IPS-20b (cell line): Measurements from ENCODE around the gene C1R.
"Not testable (repeated sequence)": the region's sequence is repeated elsewhere in the genome, so short reads cannot be mapped to it uniquely, and the experiment has no call there.

Source experiments
- H3K27ac ChIP-seq: one replicate; pipeline ENCODE4 v1.5.1; 2013; ENCODE audit warnings: low read length
- H3K27me3 ChIP-seq: 2 replicates; pipeline ENCODE4 v1.6.1; 2013; ENCODE audit warnings: mild to moderate bottlenecking, low read length, inconsistent platforms; ENCODE audit not compliant: insufficient read depth
- H3K36me3 ChIP-seq: 2 replicates; pipeline ENCODE4 v1.6.1; 2013; ENCODE audit warnings: low read depth, mild to moderate bottlenecking, inconsistent platforms, low read length, moderate library complexity; ENCODE audit not compliant: insufficient read depth
- H3K4me1 ChIP-seq: 2 replicates; pipeline ENCODE4 v1.6.1; 2013; ENCODE audit warnings: mild to moderate bottlenecking, control low read depth, inconsistent platforms, low read length, moderate library complexity; ENCODE audit not compliant: insufficient read depth
- H3K4me3 ChIP-seq: 2 replicates; pipeline ENCODE4 v1.5.1; 2013; ENCODE audit warnings: mild to moderate bottlenecking, low read length, inconsistent platforms
- H3K9ac ChIP-seq: 2 replicates; pipeline ENCODE4 v1.6.1; 2013; ENCODE audit warnings: low read depth, mild to moderate bottlenecking, inconsistent platforms, low read length, moderate library complexity
- H3K9me3 ChIP-seq: 2 replicates; pipeline ENCODE4 v1.6.1; 2013; ENCODE audit warnings: mild to moderate bottlenecking, low read depth, low read length, inconsistent platforms; ENCODE audit not compliant: insufficient read depth

Gene C1R

DNA sequence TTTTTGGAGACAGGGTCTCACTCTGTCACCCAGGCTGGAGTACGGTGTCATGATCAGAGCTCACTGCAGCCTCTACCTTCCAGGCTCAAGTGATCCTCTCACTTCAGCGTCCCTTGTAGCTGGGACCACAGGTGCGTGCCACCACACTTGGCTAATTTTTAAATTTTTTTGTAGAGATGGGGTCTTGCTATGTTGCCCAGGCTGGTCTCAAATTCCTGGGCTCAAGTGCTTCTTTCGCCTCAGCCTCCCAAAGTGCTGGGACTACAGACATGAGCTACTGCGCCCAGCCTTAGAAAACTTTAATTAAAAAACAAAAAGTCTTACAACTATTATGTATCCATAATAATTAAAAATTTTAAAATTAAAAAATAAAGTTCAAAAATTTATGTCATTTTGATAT, 14.9 kb upstream of the C1R start:
- H3K4me1 ChIP-seq, H3K27me3 ChIP-seq, H3K4me3 ChIP-seq, H3K36me3 ChIP-seq, H3K9ac ChIP-seq, H3K27ac ChIP-seq, H3K9me3 ChIP-seq: not testable (repeated sequence)

DNA sequence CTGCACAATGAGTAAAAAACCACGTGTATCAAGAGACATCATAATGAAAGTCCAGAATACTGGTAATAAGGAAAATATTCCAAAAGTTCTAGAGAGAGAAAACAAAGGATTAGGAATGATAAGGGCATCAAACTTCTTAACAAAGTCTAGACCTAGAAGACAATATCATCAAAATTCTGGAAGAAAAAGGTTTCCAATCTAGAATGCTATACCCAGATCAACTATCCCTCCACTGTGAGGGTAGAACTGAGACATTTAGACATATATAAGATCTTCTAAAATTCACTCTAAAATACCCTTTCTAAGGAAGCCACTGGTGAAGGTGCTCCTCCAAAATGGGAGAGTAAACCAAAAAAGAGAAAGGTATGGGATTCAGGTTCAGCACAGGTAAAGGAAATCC, 13.8 kb upstream of the C1R start:
- Histone ChIP-seq H3K36me3 (no peaks in the 10 kb centered on the region; the same call in 1 of the 2 replicates), H3K9me3 (peaks cover 6% of the 10 kb centered on the region; the same call in 1 of the 2 replicates), H3K4me3 (no peak overlapping the region), H3K9ac (no peak overlapping the region), H3K27ac (no peak overlapping the region), H3K4me1 (0 out of 2 replicates have a peak, but pooled peaks cover 4% of the 10 kb centered on the region), H3K27me3 (no peaks in the 10 kb centered on the region; the same call in 1 of the 2 replicates)

DNA sequence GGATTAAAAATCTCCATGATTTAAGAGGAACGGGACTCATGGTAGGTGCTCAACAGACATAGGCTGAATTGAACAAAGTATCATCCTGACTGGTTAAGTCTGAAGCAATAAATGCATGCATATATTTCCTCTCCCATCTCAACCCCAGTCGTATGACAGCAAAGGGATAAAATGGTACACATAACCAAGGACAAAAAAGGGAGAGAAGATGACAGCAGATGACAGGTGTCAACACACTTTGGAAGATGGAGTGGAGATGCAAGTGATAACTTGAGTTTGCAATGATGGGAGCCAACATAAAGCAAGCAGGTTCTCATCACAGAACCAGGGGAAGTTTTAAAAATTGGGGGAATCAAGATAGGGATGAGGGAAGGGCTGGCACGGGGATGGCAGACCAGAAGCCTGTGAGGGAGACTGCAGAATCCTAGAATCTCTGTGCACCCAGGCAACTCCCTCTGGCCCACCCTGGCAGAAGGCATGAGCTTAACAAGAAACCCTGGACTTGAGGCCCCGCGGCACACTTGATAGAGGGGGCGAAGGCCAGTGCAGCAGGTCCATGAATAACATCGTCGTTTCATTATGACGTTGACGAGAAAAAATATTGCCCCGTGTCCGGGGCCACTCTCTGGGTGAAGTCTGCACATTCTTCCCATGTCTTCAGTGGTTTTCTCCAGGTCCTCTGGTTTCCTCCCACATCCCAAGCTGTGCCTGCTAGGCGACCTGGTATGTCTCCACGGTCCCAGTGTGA, 11.8 kb upstream of the C1R start:
- no peak overlapping the region for H3K27ac ChIP-seq
- H3K9me3 ChIP-seq, result peaks cover 6% of the 10 kb centered on the region; the same call in 1 of the 2 replicates
- H3K36me3 ChIP-seq, result peaks cover 7% of the 10 kb centered on the region; the same call in 1 of the 2 replicates

DNA sequence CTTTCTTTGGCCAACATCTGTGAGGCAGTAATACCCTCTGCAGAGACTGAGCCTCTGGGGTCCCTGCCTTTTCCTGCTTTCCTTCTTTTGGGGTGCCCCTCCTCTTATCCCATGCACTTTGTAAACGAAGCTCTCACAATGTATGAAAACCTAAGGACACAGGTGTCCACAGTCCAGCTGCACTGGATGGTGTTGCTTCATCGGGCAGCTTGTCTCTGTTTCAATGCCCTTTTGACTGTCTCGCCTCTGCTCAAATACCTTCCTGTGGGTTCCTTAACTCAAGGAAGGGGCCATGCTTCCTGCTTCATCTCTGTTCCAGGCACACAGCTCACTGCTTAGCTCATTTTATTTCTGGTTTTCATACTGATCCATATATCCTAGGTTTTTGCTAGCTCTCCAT, 10.3 kb upstream of the C1R start:
- Histone ChIP-seq H3K9ac (no peak overlapping the region), H3K27ac (no peak overlapping the region), H3K27me3 (no peaks in the 10 kb centered on the region), H3K4me3 (no peak overlapping the region), H3K36me3 (peaks cover 7% of the 10 kb centered on the region; the same call in 1 of the 2 replicates), H3K4me1 (no peaks in the 10 kb centered on the region), H3K9me3 (peaks cover 6% of the 10 kb centered on the region; the same call in 1 of the 2 replicates)

More for the DNA sequence above, 11.8 kb upstream of the C1R start:
- Histone ChIP-seq H3K9ac (no peak overlapping the region), H3K27me3 (no peaks in the 10 kb centered on the region), H3K4me1 (no peaks in the 10 kb centered on the region), H3K4me3 (no peak overlapping the region)

DNA sequence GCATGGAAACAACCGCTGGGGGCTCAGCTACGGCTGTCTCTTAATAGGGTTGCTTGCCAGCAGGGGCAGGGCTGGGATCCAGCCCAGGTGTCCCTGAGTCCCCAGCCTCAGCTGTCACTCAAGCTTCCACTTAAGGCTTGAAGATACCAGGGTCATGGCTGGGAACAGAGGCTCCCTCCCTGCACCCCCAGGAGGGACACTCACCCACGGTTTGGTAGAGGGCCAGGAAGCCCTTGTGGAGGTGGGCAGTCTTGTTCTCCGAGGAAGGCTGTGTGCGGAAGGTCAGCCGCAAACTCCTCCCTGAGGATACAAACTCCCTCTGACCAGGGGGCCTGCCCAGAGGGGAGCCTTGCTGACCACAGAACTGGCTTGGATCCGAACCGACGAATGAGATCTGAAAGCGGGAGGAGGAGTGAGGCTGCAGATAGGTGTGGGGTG, 9.5 kb upstream of the C1R start:
- Histone ChIP-seq H3K9me3 (peaks cover 6% of the 10 kb centered on the region; the same call in 1 of the 2 replicates), H3K36me3 (peaks cover 7% of the 10 kb centered on the region; the same call in 1 of the 2 replicates), H3K4me3 (no peak overlapping the region), H3K27me3 (no peaks in the 10 kb centered on the region), H3K4me1 (no peaks in the 10 kb centered on the region), H3K27ac (no peak overlapping the region), H3K9ac (no peak overlapping the region)

DNA sequence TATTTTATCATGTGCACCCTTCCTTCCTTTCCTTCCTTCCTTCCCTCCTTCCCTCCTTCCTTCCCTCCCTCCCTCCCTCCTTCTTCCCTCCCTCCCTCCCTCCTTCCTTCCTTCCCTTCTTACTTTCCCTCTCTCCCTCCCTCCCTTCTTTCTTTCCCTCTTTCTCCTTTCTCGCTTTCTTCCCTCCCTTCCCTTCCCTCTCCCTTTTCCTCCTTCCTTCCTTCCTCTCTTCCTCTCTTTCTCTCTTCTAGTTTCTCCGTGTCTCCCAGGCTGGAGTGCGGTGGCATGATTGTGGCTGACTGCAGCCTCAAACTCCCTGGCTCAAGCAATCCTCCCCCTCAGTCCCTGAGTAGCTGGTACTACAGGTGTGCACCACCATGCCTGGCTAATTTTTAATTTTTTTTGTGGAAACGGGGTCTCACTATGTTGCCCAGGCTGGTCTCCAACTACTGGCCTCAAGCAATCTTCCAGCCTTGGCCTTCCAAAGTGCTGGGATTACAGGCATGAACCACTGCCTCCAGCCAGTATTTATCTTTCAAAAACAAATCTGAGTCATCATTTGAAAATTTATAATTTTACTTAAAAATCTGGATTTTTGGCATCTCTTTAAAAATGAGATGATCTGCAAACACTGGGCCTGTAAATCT, 8.9 kb upstream of the C1R start:
- Histone ChIP-seq H3K4me3 (no peak overlapping the region), H3K4me1 (no peaks in the 10 kb centered on the region), H3K27ac (no peak overlapping the region), H3K36me3 (peaks cover 7% of the 10 kb centered on the region; the same call in 1 of the 2 replicates), H3K27me3 (no peaks in the 10 kb centered on the region), H3K9ac (no peak overlapping the region), H3K9me3 (peaks cover 3% of the 10 kb centered on the region; the same call in 1 of the 2 replicates)

DNA sequence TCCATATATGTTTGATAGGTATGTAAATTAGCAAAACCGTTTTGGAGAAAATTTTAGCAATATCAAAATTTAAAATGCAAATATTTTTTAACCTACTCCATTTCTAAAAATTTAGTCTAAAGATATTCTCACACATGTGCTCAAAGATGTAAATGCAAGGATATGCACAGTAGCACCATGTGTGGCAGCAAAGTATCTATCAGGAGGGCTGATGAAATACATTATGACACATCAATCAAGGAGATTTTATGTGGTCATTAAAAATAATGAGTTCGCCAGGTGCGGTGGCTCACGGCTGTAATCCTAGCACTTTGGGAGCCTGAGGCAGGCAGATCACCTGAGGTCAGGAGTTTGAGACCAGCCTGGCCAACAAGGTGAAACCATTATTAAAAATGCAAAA, 8.0 kb upstream of the C1R start:
- H3K4me3 ChIP-seq, result no peak overlapping the region
- no peak overlapping the region for H3K27ac ChIP-seq
- H3K9ac ChIP-seq, result no peak overlapping the region
- H3K4me1 ChIP-seq, result peaks cover 4% of the 10 kb centered on the region; the same call in 1 of the 2 replicates
- H3K27me3 ChIP-seq, result no peaks in the 10 kb centered on the region
- peaks cover 7% of the 10 kb centered on the region; the same call in 1 of the 2 replicates for H3K36me3 ChIP-seq
- H3K9me3 ChIP-seq, result no peaks in the 10 kb centered on the region

DNA sequence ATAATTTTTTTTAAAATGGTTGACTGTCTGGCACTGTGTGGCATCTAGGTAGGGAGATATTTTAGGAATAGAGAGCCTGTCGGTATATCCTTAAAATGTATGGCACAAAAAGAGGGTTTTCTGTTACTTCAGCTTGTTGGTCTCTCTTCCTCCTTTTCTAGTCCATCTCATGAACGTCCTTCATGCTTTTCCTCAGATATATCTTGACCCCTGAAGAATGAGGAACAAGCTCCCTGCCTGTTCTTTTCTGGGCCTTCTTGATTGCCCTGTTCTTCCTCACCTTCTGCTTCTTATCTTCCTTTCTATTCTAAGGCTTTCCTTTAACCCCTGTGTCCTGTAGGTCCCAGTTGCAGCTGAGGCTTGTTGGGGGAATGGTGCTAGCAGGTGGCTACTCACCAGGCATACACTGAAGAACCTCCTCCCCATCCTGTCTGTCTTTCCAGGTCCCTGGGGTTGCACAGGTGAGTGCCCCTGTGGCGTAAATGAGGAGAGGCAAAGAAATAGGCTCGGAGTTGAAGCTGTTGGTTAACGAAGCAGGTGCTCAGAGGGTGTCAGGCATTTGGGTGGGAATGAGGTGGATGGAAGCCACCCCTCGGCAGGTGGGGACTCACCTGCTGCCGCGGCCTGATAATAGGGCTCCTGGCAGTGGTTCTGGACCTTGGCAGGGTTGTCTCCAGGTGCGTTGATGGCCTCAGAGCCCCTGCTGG, 7.2 kb upstream of the C1R start:
- Histone ChIP-seq H3K4me3 (no peak overlapping the region), H3K9me3 (no peaks in the 10 kb centered on the region), H3K4me1 (peaks cover 4% of the 10 kb centered on the region; the same call in 1 of the 2 replicates), H3K27me3 (no peaks in the 10 kb centered on the region), H3K9ac (no peak overlapping the region), H3K27ac (no peak overlapping the region), H3K36me3 (peaks cover 7% of the 10 kb centered on the region; the same call in 1 of the 2 replicates)

DNA sequence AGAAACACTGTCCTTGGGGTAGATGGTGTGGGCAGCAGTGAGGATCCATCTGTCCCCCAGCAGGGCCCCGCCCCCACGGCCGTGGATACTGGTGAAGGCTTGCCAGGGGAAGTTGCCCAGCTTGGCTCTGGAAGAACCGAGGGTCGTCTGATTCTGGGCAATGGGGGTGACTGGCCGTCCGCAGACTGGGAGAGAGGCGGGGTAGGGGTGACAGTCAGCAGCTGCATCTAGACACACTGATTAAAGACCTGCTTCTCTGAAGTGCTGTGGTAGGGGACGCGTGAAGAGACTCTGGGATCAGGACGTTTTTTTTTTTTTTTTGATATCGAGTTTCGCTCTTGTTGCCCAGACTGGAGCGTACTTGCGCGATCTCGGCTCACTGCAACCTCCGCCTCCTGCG, 4.7 kb upstream of the C1R start:
- no peaks in the 10 kb centered on the region for H3K9me3 ChIP-seq
- peaks cover 7% of the 10 kb centered on the region; the same call in 1 of the 2 replicates for H3K36me3 ChIP-seq
- H3K27me3 ChIP-seq, result 0 out of 2 replicates have a peak, but pooled peaks cover 4% of the 10 kb centered on the region
- no peak overlapping the region for H3K4me3 ChIP-seq
- H3K4me1 ChIP-seq, result peaks cover 4% of the 10 kb centered on the region; the same call in 1 of the 2 replicates
- no peak overlapping the region for H3K27ac ChIP-seq
- H3K9ac ChIP-seq, result no peak overlapping the region

DNA sequence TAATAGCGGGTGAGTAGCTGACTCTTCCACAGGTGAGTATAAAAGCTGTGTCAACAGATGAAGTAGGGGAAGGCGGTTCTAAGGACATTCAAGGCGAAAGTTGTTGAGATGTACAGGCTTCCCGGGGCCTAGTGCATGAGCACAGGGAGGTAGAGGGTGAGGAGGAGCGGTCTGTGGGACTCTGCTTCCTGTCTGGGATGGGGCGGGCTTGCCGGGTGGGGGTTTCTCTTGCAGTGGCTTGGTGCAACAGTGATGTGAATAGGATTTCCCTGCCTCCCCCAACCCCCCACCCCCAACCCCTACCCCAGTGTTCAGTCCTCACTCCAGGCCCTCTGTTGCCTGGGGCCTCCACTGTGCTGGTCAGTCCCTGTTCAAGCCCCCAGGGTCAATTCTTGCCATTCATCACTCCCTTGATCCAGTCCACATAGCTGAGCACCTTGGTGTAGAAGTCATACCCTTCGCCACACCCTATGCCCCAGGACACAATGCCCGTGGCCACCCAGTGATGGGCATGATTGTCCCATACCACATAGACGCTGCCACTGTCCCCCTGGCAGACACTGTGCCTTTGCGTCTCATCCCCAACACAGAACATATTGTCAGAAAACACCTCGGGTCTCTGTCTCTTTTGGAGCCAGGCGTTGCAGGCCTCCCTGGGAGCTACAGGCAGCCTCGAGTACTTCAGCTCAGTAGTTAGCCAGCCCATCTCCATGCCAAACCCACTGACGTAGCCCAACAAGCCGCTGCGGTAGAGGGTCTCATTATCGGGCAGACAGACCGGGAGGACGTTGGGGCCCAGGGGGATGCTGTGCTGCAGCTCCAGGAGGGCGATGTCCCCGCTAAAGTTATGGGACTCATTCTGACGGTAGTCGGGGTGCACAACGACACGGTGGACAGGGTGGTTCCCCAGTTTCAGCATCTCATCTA, 4.0 kb upstream of the C1R start:
- Histone ChIP-seq H3K9me3 (no peaks in the 10 kb centered on the region), H3K27me3 (0 out of 2 replicates have a peak, but pooled peaks cover 4% of the 10 kb centered on the region), H3K4me3 (no peak overlapping the region), H3K27ac (no peak overlapping the region), H3K36me3 (peaks cover 7% of the 10 kb centered on the region; the same call in 1 of the 2 replicates), H3K4me1 (peaks cover 4% of the 10 kb centered on the region; the same call in 1 of the 2 replicates), H3K9ac (no peak overlapping the region; the same call in 1 of the 2 replicates)
